Nephron (organoid): Measurements from ENCODE around the gene LSR.

Experiments used
- H3K27ac Mint-ChIP-seq, 3 experiments: 2 replicates each; pipeline ENCODE4 v1.8.0; 2020; ENCODE audit warnings: mixed read lengths in 3 of 3, mild to moderate bottlenecking in 2 of 3, moderate library complexity in 1 of 3
- H3K27me3 Mint-ChIP-seq: 2 replicates; pipeline ENCODE4 v1.8.0; 2021; ENCODE audit warnings: low read depth, mild to moderate bottlenecking, moderate library complexity, mixed read lengths
- H3K36me3 Mint-ChIP-seq: 2 replicates; pipeline ENCODE4 v1.8.0; 2020; ENCODE audit warnings: low read depth, mixed read lengths
- H3K4me1 Mint-ChIP-seq: 2 replicates; pipeline ENCODE4 v1.8.0; 2020; ENCODE audit warnings: mixed read lengths
- H3K4me3 Mint-ChIP-seq, 3 experiments: 2 replicates each; pipeline ENCODE4 v1.8.0; 2020; ENCODE audit warnings: mild to moderate bottlenecking in 3 of 3, mixed read lengths in 3 of 3, moderate library complexity in 2 of 3
- H3K9me3 Mint-ChIP-seq: 2 replicates; pipeline ENCODE4 v1.8.0; 2020; ENCODE audit warnings: mixed read lengths
- TF ChIP-seq, protein P1 (sequence below), 3 experiments: fragments of 200-600 bp; sonication (generic); IDR thresholded peaks; one replicate each; pipeline ENCODE4 v1.5.0; 2021; ENCODE audit warnings: antibody characterized with exemption in 3 of 3; ENCODE audit not compliant: unreplicated experiment in 3 of 3

The LSR gene

DNA sequence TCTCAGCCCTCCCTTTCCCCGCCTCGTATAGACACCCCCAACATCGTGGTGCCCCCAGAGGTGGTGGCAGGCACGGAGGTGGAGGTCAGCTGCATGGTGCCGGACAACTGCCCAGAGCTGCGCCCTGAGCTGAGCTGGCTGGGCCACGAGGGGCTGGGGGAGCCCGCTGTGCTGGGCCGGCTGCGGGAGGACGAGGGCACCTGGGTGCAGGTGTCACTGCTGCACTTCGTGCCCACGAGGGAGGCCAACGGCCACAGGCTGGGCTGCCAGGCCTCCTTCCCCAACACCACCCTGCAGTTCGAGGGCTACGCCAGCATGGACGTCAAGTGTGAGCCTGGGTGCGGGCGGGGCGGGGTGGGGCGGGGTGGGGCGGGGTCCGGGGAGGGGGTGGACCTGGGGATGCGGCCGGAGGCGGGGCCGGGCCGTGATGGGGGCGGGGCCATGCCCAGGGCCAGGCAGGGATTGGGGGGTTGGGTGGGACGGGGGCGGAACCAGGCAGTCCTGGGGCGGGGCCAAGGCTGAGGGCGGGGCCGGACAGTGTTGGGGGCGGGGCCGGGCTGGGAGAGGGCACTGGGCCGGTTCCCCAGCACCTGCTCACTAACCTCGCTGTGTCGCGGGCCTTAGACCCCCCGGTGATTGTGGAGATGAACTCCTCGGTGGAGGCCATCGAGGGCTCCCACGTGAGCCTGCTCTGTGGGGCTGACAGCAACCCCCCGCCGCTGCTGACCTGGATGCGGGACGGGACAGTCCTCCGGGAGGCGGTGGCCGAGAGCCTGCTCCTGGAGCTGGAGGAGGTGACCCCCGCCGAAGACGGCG is 50.9 kb downstream of the LSR start:
- TF ChIP-seq, protein P1, sequence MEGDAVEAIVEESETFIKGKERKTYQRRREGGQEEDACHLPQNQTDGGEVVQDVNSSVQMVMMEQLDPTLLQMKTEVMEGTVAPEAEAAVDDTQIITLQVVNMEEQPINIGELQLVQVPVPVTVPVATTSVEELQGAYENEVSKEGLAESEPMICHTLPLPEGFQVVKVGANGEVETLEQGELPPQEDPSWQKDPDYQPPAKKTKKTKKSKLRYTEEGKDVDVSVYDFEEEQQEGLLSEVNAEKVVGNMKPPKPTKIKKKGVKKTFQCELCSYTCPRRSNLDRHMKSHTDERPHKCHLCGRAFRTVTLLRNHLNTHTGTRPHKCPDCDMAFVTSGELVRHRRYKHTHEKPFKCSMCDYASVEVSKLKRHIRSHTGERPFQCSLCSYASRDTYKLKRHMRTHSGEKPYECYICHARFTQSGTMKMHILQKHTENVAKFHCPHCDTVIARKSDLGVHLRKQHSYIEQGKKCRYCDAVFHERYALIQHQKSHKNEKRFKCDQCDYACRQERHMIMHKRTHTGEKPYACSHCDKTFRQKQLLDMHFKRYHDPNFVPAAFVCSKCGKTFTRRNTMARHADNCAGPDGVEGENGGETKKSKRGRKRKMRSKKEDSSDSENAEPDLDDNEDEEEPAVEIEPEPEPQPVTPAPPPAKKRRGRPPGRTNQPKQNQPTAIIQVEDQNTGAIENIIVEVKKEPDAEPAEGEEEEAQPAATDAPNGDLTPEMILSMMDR (IDR thresholded peaks at IDR 0.05; ENCODE audit: unreplicated experiment in 3 of 3) = no peak
- Mint-ChIP-seq H3K27me3 (no peaks in the 10 kb centered on the region), H3K36me3 (no peaks in the 10 kb centered on the region), H3K4me3 (no peak overlapping the region), H3K27ac (no peak overlapping the region), H3K9me3 (no peaks in the 10 kb centered on the region), H3K4me1 (no peaks in the 10 kb centered on the region)

DNA sequence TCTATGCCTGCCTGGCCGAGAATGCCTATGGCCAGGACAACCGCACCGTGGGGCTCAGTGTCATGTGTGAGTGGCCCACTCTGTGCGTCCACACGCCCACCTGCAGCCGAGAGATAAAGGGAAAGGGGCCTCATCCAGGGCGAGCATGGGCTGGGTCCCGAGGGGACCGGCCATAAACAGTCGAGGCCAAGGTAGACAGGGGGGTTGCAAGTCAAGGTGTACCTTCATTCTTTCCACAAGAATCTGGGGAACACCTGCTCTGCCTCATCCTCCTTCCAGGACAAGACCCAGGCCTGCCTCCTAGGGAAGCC is 51.5 kb downstream of the LSR start:
- Mint-ChIP-seq H3K36me3 (no peaks in the 10 kb centered on the region), H3K27me3 (no peaks in the 10 kb centered on the region), H3K4me3 (no peak overlapping the region), H3K9me3 (no peaks in the 10 kb centered on the region), H3K27ac (no peak overlapping the region), H3K4me1 (no peaks in the 10 kb centered on the region)
- TF ChIP-seq, protein P1 (IDR thresholded peaks at IDR 0.05; ENCODE audit: unreplicated experiment in 3 of 3) = no peak

DNA sequence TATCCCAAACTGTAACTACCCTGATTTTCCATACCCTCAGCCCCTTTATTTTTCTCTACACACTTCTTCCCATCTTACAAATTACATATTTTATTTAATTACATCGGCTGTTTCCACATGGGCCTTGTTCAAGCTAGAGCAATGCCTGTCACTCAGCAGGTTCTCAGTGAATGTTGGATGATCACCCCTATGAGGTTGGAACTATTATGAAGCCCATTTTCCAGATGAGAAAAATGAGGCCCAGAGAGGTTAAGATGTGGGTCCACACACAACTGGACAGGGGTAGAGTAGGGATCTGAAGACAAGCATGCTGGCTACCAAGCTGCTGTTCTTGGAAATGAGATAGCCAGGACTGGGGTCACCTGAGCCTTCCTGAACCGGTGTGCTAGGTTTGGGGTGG is 53.2 kb downstream of the LSR start:
- Mint-ChIP-seq H3K27ac (peak overlapping the region in 1 of 3 experiments; percentile 8), H3K27me3 (no peaks in the 10 kb centered on the region), H3K36me3 (no peaks in the 10 kb centered on the region), H3K4me1 (peaks cover 5% of the 10 kb centered on the region), H3K4me3 (no peak overlapping the region), H3K9me3 (no peaks in the 10 kb centered on the region)
- TF ChIP-seq, protein P1 (IDR thresholded peaks at IDR 0.05; ENCODE audit: unreplicated experiment in 3 of 3) = no peak

- Mint-ChIP-seq H3K9me3 (no peaks in the 10 kb centered on the region), H3K27me3 (no peaks in the 10 kb centered on the region), H3K27ac (peak overlapping the region in 1 of 3 experiments; percentile 8), H3K4me1 (peaks cover 9% of the 10 kb centered on the region), H3K36me3 (no peaks in the 10 kb centered on the region), H3K4me3 (no peak overlapping the region)
- TF ChIP-seq, protein P1 (IDR thresholded peaks at IDR 0.05; ENCODE audit: unreplicated experiment in 3 of 3) = no peak
Measured at GRCh38 chr19:35302446-35302845, 53.6 kb downstream of the LSR start.

- H3K27ac Mint-ChIP-seq = peak overlapping the region in 2 of 3 experiments; percentile 1 to 13
- no peaks in the 10 kb centered on the region for H3K27me3 Mint-ChIP-seq
- no peak overlapping the region for H3K4me3 Mint-ChIP-seq
- H3K36me3 Mint-ChIP-seq = no peaks in the 10 kb centered on the region
- no peaks in the 10 kb centered on the region for H3K9me3 Mint-ChIP-seq
- peaks cover 19% of the 10 kb centered on the region for H3K4me1 Mint-ChIP-seq
- TF ChIP-seq, protein P1 (IDR thresholded peaks at IDR 0.05; ENCODE audit: unreplicated experiment in 3 of 3) = no peak
Measured at GRCh38 chr19:35303357-35303915, 54.6 kb downstream of the LSR start.

DNA sequence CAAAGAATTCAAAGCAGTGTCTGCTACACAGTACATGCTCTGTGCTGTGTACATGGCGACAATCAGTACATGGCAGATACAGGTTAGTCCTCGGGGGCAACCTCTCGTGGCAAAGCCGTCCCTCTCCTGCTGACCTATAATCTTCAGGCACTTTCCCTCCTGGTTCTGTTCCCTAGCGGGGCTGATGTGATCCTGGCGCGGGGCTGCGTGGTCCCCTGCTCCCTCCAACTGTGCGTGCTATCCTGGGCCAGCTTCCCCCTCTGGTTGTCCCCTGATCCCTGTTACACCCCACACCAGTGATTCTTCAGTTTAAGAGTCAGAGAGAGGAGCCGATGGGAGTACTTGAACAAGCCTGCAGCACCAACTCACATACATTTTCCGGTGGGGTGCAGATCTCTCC is 55.2 kb downstream of the LSR start:
- Mint-ChIP-seq H3K4me1 (peaks cover 24% of the 10 kb centered on the region), H3K4me3 (no peak overlapping the region), H3K9me3 (no peaks in the 10 kb centered on the region), H3K27ac (peak overlapping the region; percentile 1 to 36 (median 13)), H3K27me3 (no peaks in the 10 kb centered on the region), H3K36me3 (no peaks in the 10 kb centered on the region)
- TF ChIP-seq, protein P1 (IDR thresholded peaks at IDR 0.05; ENCODE audit: unreplicated experiment in 3 of 3) = no peak
